ENCODE measurements around the gene TNFAIP8L3.

Gene TNFAIP8L3

GRCh38 chr15:51114437-51115119 lies 19.9 kb upstream of the TNFAIP8L3 start:
- no peak for DNase-seq

- DNase-seq: no peak
Measured at GRCh38 chr15:51112078-51112477, 17.4 kb upstream of the TNFAIP8L3 start.

- no peak for DNase-seq
Measured at GRCh38 chr15:51111061-51111460, 16.4 kb upstream of the TNFAIP8L3 start.

- no peak for DNase-seq
Measured at GRCh38 chr15:51110171-51110570, 15.5 kb upstream of the TNFAIP8L3 start.

GRCh38 chr15:51108933-51109550 lies 14.3 kb upstream of the TNFAIP8L3 start:
- no peak for DNase-seq

GRCh38 chr15:51107612-51108011 lies 12.9 kb upstream of the TNFAIP8L3 start:
- DNase-seq: no peak

- DNase-seq: no peak
Measured at GRCh38 chr15:51106481-51106880, 11.8 kb upstream of the TNFAIP8L3 start.

- DNase-seq: no peak
Measured at GRCh38 chr15:51105430-51106016, 10.8 kb upstream of the TNFAIP8L3 start.

- DNase-seq: no peak
Measured at GRCh38 chr15:51104512-51104911, 9.8 kb upstream of the TNFAIP8L3 start.

GRCh38 chr15:51103330-51103729 lies 8.6 kb upstream of the TNFAIP8L3 start:
- DNase-seq: no peak

GRCh38 chr15:51100785-51101489 lies 6.2 kb upstream of the TNFAIP8L3 start:
- no peak for DNase-seq

- no peak for DNase-seq
Measured at GRCh38 chr15:51099185-51099584, 4.5 kb upstream of the TNFAIP8L3 start.

- DNase-seq: no peak
Measured at GRCh38 chr15:51098331-51098619, 3.6 kb upstream of the TNFAIP8L3 start.

GRCh38 chr15:51097553-51098330 lies 3.0 kb upstream of the TNFAIP8L3 start:
- DNase-seq: no peak

- no peak for DNase-seq
Measured at GRCh38 chr15:51096976-51097375, 2.3 kb upstream of the TNFAIP8L3 start.

GRCh38 chr15:51095681-51096331 lies 1.1 kb upstream of the TNFAIP8L3 start:
- DNase-seq: no peak

- no peak for DNase-seq
Measured at GRCh38 chr15:51093839-51094605, 684 bp downstream of the TNFAIP8L3 start.

- DNase-seq: no peak
Measured at GRCh38 chr15:51093488-51093838, 1.2 kb downstream of the TNFAIP8L3 start.

GRCh38 chr15:51092480-51093040 lies 2.1 kb downstream of the TNFAIP8L3 start:
- DNase-seq: no peak

- no peak for DNase-seq
Measured at GRCh38 chr15:51090753-51091152, 4.0 kb downstream of the TNFAIP8L3 start.

- no peak for DNase-seq
Measured at GRCh38 chr15:51089699-51090453, 4.8 kb downstream of the TNFAIP8L3 start.
